ENCODE data around the gene DPEP2.
"Not testable (repeated sequence)": the region's sequence is repeated elsewhere in the genome, so short reads cannot be mapped to it uniquely, and the experiment has no call there.

DPEP2 gene

GRCh38 chr16:67977469-67978227 lies 21.6 kb downstream of the DPEP2 start:
- in situ Hi-C loops (cut with MboI; ENCODE audit: low sequenced_read_pairs) = no loop called here

DNA sequence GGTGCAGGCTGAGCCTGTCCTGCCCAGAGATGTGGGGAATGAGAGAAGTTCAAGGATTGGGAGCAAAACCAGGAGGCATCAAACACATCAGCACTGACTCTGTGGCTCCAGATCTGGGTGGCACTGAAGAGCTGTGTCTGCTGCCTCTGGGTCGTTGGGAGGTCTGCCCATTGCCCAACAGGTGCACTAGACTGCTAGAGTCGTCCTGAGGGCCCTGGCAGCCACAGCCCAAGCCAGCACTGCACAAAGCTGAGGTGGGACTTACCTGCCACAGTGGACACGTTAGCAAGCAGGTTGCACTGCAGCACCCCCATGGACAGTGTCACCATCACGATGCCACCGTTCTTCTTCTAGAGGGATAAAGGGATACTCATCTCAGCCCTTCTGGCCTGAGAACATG lies 22.3 kb downstream of the DPEP2 start:
- in situ Hi-C loops (cut with MboI; ENCODE audit: low sequenced_read_pairs) = no loop called here

- in situ Hi-C loops (cut with MboI; ENCODE audit: low sequenced_read_pairs) = no loop called here
These were observed 23.1 kb downstream of the DPEP2 start for GRCh38 chr16:67976205-67976604.

DNA sequence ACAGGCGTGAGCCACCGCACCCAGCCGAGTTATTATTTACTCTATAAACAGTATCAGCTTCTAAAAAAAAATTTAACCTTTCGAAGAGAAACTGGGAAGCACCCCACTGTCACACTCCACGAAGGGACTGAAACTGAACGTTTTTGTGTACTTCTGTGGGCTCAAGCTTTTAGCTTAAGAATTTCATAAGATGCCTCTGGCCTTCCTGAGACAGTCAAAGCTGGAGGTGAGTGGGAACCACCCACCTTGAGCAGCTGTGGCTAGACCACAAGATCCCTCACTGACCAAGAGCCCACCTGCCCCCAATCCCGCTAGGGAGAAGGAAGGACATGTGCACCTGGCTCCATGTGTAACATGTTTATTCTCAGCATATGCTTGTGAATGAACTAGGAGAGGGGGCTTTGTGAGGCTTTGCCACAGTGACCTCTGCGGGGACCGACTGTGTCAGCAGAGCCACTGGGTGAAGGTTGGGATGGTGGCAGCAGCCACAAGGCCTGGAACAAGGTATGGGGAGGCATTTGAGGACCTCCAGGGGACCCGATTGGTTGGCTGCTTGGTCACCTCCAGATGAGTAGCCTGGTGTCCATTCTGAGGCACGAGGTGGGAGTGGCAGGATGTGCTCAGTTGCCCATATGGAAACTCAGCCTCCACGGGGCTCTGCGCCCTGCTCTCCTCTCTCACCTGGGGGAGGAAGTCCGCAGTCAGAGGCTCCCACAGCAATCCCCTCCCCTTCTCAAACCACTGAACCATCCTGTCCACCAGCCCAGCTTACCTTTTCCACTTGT lies 23.8 kb downstream of the DPEP2 start:
- in situ Hi-C loops (cut with MboI; ENCODE audit: low sequenced_read_pairs) = no loop called here

- in situ Hi-C loops (cut with MboI; ENCODE audit: low sequenced_read_pairs) = not testable (repeated sequence)
These were observed 27.0 kb downstream of the DPEP2 start for GRCh38 chr16:67972285-67972684.

GRCh38 chr16:67971111-67971510 lies 28.2 kb downstream of the DPEP2 start:
- in situ Hi-C loops (cut with MboI; ENCODE audit: low sequenced_read_pairs) = no loop called here

- in situ Hi-C loops (cut with MboI; ENCODE audit: low sequenced_read_pairs) = no loop called here
These were observed 29.8 kb downstream of the DPEP2 start for GRCh38 chr16:67969254-67970039.

GRCh38 chr16:67968400-67969253 lies 30.7 kb downstream of the DPEP2 start, which contains the start of gene SLC12A4:
SLC12A4 (minus strand) TSS chr16:67968637; CDS start chr16:67968553, 84 bp downstream.
- in situ Hi-C loops (cut with MboI; ENCODE audit: low sequenced_read_pairs) = no loop called here

DNA sequence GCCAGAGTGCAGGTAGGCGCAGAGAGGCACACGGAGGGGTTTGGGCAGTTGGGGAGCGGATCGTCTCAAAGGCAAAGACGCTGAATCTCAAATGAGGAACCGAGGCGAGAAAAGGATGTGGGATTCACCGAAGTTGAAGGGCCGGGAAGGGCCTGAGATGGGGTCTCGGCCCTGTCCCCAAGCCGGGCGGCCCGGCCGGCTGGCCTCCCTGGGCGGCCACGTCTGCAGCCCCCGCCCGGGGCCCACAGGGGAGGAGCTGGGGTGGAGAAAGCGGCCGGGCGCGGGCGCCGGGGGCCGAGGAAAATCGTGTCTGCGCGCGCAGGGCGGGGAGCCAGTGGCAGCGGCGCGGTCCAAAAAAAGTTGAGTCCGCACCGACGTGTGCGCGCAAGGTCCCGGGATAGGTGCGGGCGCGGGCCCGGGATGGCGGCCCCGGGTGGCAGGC lies 31.3 kb downstream of the DPEP2 start:
- in situ Hi-C loops (cut with MboI; ENCODE audit: low sequenced_read_pairs) = no loop called here

- in situ Hi-C loops (cut with MboI; ENCODE audit: low sequenced_read_pairs) = no loop called here
These were observed 31.9 kb downstream of the DPEP2 start for GRCh38 chr16:67967183-67967957.

DNA sequence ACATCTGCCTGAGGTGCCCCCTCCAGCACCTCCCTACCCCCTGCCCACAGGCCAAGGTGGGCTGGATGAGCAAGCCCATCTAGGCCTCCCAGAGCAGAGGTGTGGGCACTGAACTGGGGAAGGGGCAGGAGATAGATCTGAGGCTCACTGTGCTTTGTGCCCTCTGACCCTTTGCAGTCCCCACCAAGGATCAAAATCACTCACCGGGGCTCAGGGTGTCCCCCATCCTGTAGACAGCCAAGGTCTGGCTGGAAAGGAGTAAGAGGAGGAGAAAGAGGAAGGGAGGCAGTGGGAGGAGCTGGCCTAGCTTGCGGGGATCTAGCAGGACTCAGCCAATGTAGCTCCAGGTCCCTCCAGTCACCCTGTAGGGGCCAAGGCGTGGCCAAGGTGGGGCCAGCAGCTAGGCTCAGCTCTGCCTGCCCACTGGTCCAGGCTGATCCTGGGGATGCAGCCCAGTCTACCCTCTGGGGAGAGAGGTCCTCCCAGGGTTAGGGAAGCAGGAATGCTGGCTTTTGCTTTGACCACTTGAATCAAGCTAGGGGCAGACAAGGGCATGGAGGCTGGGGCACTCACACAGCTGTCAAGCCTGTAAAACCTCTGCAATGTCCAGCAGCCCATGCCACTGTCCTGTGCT lies 32.6 kb downstream of the DPEP2 start:
- in situ Hi-C loops (cut with MboI; ENCODE audit: low sequenced_read_pairs) = no loop called here

DNA sequence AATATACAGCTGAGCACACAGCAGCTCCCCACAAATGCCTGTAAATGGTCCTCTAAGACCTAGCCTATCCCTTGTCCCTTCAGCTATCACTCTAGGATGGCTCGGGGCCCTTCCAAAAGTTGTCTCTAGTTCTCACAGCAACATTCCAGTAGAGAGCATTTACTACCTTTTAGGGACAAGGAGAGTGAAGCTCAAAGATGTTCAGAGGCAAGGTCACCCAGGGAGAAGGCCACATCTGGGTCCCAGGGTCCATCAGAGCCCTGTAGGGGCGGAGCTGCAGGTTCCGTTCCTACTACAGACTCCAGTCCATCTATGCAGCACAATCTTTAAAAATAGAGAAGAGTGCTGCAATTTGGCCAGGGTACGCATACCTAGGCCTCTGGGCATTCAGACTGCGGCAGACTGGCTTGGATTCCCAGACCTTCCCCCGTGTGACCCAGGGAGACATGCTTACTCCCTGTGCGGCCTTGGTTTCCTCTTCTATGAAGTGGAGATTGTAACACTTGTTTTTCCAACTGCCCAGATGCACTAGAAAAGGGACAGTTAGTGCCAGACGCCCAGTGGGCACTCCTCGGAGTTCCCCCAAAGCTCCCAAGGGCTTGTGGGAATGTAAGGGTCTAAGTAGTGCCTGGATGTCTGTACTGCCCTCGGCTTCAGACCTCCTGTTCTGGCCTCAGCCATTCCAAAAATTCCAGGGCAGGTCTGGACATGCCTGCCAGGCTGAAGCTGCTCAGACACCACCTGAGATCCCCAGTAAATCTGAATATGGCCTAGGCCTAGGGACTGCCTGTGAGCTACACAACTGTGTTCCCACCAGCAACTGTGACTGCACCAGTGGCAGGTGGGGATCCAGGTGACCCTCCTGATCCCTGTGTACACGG lies 33.4 kb downstream of the DPEP2 start:
- in situ Hi-C loops (cut with MboI; ENCODE audit: low sequenced_read_pairs) = no loop called here

GRCh38 chr16:67964477-67965131 lies 34.7 kb downstream of the DPEP2 start:
- in situ Hi-C loops (cut with MboI; ENCODE audit: low sequenced_read_pairs) = no loop called here

DNA sequence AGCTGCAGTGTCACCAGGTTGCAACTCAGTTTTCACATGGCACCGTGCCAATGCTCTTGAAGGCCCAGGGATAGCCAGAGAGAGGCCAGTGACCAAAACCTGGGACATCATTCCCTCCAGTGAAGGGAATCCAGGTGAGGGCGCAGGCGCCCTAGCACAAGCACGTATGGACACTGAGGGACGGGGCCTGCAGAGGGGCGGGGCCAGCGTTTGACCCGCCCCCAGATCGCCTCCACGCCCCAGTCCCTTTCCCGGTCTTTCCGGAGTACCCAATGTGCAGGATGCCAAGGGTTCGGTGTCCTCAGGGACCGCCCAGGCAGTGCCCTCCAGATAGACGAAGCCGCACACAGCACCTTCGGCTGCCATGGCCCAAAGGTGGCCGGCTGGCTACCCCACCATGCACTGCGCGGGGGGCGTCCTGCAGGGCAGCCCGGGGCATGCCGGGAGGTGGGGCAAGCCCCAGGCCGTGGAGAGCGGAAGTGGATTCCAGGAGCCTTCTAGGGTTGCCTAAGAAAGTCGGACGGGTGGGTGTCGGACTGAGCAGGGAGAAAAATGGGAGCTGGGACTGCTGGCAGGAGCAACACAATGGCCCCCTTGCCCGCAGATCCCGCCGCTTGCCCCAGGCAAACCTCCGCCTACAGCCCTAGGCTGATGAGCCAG lies 35.5 kb downstream of the DPEP2 start:
- in situ Hi-C loops (cut with MboI; ENCODE audit: low sequenced_read_pairs) = no loop called here

GRCh38 chr16:67963292-67963661 lies 36.0 kb downstream of the DPEP2 start:
- in situ Hi-C loops (cut with MboI; ENCODE audit: low sequenced_read_pairs) = no loop called here

- in situ Hi-C loops (cut with MboI; ENCODE audit: low sequenced_read_pairs) = no loop called here
These were observed 37.1 kb downstream of the DPEP2 start for GRCh38 chr16:67962135-67962534.

GRCh38 chr16:67961551-67961957 lies 37.7 kb downstream of the DPEP2 start:
- in situ Hi-C loops (cut with MboI; ENCODE audit: low sequenced_read_pairs) = no loop called here

Measured in HL-60/S4 treated with phorbol 12-myristate 13-acetate at 8.2 ng/mL for 4 days and 3 days (cell line).